Measurements from ENCODE around the gene TMC5. TPM values are rescaled to one million over a fixed set of nuclear protein-coding genes. Genes with fewer than 3 reads are reported as not detected.
"Not testable (repeated sequence)": the region's sequence is repeated elsewhere in the genome, so short reads cannot be mapped to it uniquely, and the experiment has no call there.

The TMC5 gene
- total and polyA plus RNA-seq, 2 of the 4 experiments (the other 2 are of a cell fraction) = not detected

GRCh38 chr16:19396555-19397011 is 21.1 kb upstream of the TMC5 start:
- ATAC-seq (ENCODE audit: low read depth) = no peak
- H3K14ac ChIP-seq (replicated peaks; ENCODE audit: low read depth, low read length) = no peak overlapping the region
- no peaks in the 10 kb centered on the region for H3K79me1 ChIP-seq (ENCODE audit: low read depth in 1 of 2, low read length in 2 of 2)
- no peaks in the 10 kb centered on the region for H3K4me1 ChIP-seq (ENCODE audit: control insufficient read depth, insufficient read depth, low read length)
- BruUV-seq (replicated peaks) = no TSS peak
- no peaks in the 10 kb centered on the region for H3K27me3 ChIP-seq (ENCODE audit: control insufficient read depth, insufficient read depth, low read length)
- no peak overlapping the region for H2AK5ac ChIP-seq (ENCODE audit: low read depth, low read length)
- no peak overlapping the region for H3K9ac ChIP-seq (ENCODE audit: low read depth, low read length)
- ChIA-PET POLR2A (ENCODE audit: unreplicated experiment) (no interaction called here), CTCF (interaction anchor here (0.7 kb wide), 1 partner anchor 30 kb away, joined by 4 read pairs; no protein-coding TSS in a partner anchor)
- no peak overlapping the region for H3K23ac ChIP-seq (ENCODE audit: low read depth, low read length)
- no peak overlapping the region for H2AK9ac ChIP-seq (replicated peaks; ENCODE audit: low read depth, low read length, poor library complexity)
- WGBS, 2 experiments (ENCODE audit: extremely low coverage in 2 of 2, insufficient read length in 1 of 2) = 13% methylated on average over 3 of the region's 9 CpGs; no CpG with 5 or more reads in 1 of the 2 experiments
- no peak overlapping the region for H4K8ac ChIP-seq (ENCODE audit: low read depth in 2 of 2, low read length in 2 of 2)
- H2BK20ac ChIP-seq (ENCODE audit: low read depth, low read length) = no peak overlapping the region
- dilution Hi-C loops (cut with HindIII; ENCODE audit: low sequenced_read_pairs, unreplicated experiment) = no loop called here
- no peak overlapping the region for H3K27ac ChIP-seq (ENCODE audit: insufficient read depth, low read length)
- no peak overlapping the region for H2BK15ac ChIP-seq (ENCODE audit: low read depth, low read length)
- no peak for DNase-seq
- H3K18ac ChIP-seq (ENCODE audit: low read depth, low read length) = no peak overlapping the region
- H3K9me3 ChIP-seq (ENCODE audit: control insufficient read depth, insufficient read depth, low read length) = peaks cover 2% of the 10 kb centered on the region; the same call in 1 of the 2 replicates
- no peak overlapping the region for H3K4me3 ChIP-seq (ENCODE audit: insufficient read depth, low read depth, low read length)
- intact Hi-C loops (cut with micrococcal nuclease) = no loop called here
- in situ Hi-C loops (cut with MboI; ENCODE audit: low sequenced_read_pairs) = no loop called here
- no peaks in the 10 kb centered on the region for H4K20me1 ChIP-seq (ENCODE audit: insufficient read depth, low read length)
- no peak overlapping the region for H2BK120ac ChIP-seq (ENCODE audit: low read depth, low read length)
- H3K4me2 ChIP-seq (ENCODE audit: low read depth, low read length) = no peak overlapping the region
- no peak overlapping the region for H3K56ac ChIP-seq (ENCODE audit: extremely low read depth, insufficient read depth, low read length)
- H2AFZ ChIP-seq (replicated peaks; ENCODE audit: low read length, poor library complexity) = no peak overlapping the region
- no peak overlapping the region for H3K4ac ChIP-seq (ENCODE audit: low read depth, low read length)
- no peaks in the 10 kb centered on the region for H3K9me1 ChIP-seq (ENCODE audit: insufficient read depth, low read length)
- TF ChIP-seq CEBPB (IDR thresholded peaks at IDR 0.05; ENCODE audit: low read depth, low read length) = 0 out of 2 replicates have a peak, but pooled peaks have one; percentile 9
- no peak for TF ChIP-seq BHLHE40 (IDR thresholded peaks at IDR 0.05; ENCODE audit: low read depth, low read length)
- H4K91ac ChIP-seq (ENCODE audit: insufficient read depth, low read depth, low read length) = no peak overlapping the region
- H3K36me3 ChIP-seq (ENCODE audit: control insufficient read depth, insufficient read depth, low read length) = no peaks in the 10 kb centered on the region
- no peak overlapping the region for H2BK5ac ChIP-seq (ENCODE audit: low read depth, low read length, poor library complexity, severe bottlenecking)
- no peak overlapping the region for H4K5ac ChIP-seq (ENCODE audit: low read depth, low read length)

- H3K4me3 ChIP-seq (ENCODE audit: insufficient read depth, low read depth, low read length); H2BK20ac ChIP-seq (ENCODE audit: low read depth, low read length); intact Hi-C loops (cut with micrococcal nuclease); H2AK9ac ChIP-seq (replicated peaks; ENCODE audit: low read depth, low read length, poor library complexity); BruUV-seq (replicated peaks); H4K20me1 ChIP-seq (ENCODE audit: insufficient read depth, low read length); H3K9me3 ChIP-seq (ENCODE audit: control insufficient read depth, insufficient read depth, low read length); in situ Hi-C loops (cut with MboI; ENCODE audit: low sequenced_read_pairs); H2AK5ac ChIP-seq (ENCODE audit: low read depth, low read length); H4K5ac ChIP-seq (ENCODE audit: low read depth, low read length); H3K27ac ChIP-seq (ENCODE audit: insufficient read depth, low read length); H3K36me3 ChIP-seq (ENCODE audit: control insufficient read depth, insufficient read depth, low read length); H2BK15ac ChIP-seq (ENCODE audit: low read depth, low read length); H3K23ac ChIP-seq (ENCODE audit: low read depth, low read length); dilution Hi-C loops (cut with HindIII; ENCODE audit: low sequenced_read_pairs, unreplicated experiment); H3K4me1 ChIP-seq (ENCODE audit: control insufficient read depth, insufficient read depth, low read length); H3K9ac ChIP-seq (ENCODE audit: low read depth, low read length); H3K14ac ChIP-seq (replicated peaks; ENCODE audit: low read depth, low read length); POLR2A ChIA-PET (ENCODE audit: unreplicated experiment); H2BK5ac ChIP-seq (ENCODE audit: low read depth, low read length, poor library complexity, severe bottlenecking); H3K79me1 ChIP-seq (ENCODE audit: low read depth in 1 of 2, low read length in 2 of 2); ATAC-seq (ENCODE audit: low read depth); H2AFZ ChIP-seq (replicated peaks; ENCODE audit: low read length, poor library complexity); H3K56ac ChIP-seq (ENCODE audit: extremely low read depth, insufficient read depth, low read length); H3K27me3 ChIP-seq (ENCODE audit: control insufficient read depth, insufficient read depth, low read length); DNase-seq; H4K8ac ChIP-seq (ENCODE audit: low read depth in 2 of 2, low read length in 2 of 2); H2BK120ac ChIP-seq (ENCODE audit: low read depth, low read length); H3K4me2 ChIP-seq (ENCODE audit: low read depth, low read length); H3K4ac ChIP-seq (ENCODE audit: low read depth, low read length); H3K9me1 ChIP-seq (ENCODE audit: insufficient read depth, low read length); H3K18ac ChIP-seq (ENCODE audit: low read depth, low read length); H4K91ac ChIP-seq (ENCODE audit: insufficient read depth, low read depth, low read length): not testable (repeated sequence)
- WGBS, 2 experiments (ENCODE audit: extremely low coverage in 2 of 2, insufficient read length in 1 of 2) = no CpG with 5 or more reads among the region's 2 CpGs
- CTCF ChIA-PET = interaction anchor here (0.7 kb wide), 1 partner anchor 30 kb away, joined by 4 read pairs; no protein-coding TSS in a partner anchor
Measured at GRCh38 chr16:19397373-19397772, 20.3 kb upstream of the TMC5 start.

All from IMR-90 (cell line).